ENCODE data around the gene CCL5. TPM values are rescaled to one million over a fixed set of nuclear protein-coding genes. Genes with fewer than 3 reads are reported as not detected.

Gene CCL5
- total and polyA plus RNA-seq, 2 experiments from 2014 or later: not detected

Small RNAs within 50 kb of the gene (small RNA-seq; reads per million reads assigned to genes)
- gene RF00100 (ENCODE audit: low replicate concordance): 1,529 reads per million, percentile 100 among the genes with 10 or more reads in this experiment

Other genes with a start within 250 kb of the CCL5 start
- gene RASL10B, start 148.7 kb downstream of the CCL5 start, total RNA-seq (2014; rRNA removed; shearing (Covaris generic)): 23.1 and 26.2 TPM in 2 replicates
- 6.2 and 7.1 TPM in 2 replicates for gene RASL10B, start 148.7 kb downstream of the CCL5 start, polyA plus RNA-seq (2016; fragmentation: Nextera tagmentation; extraction: Ambion mirVana)
- gene GAS2L2, start 127.1 kb downstream of the CCL5 start, total RNA-seq (2014; rRNA removed; shearing (Covaris generic)): not detected in 2 replicates
- 0.06 TPM in 1 of 2 replicates, not detected in the other for gene GAS2L2, start 127.1 kb downstream of the CCL5 start, polyA plus RNA-seq (2016; fragmentation: Nextera tagmentation; extraction: Ambion mirVana)
- 1.6 TPM in 1 of 2 replicates, not detected in the other for gene C17orf50, start 119.5 kb downstream of the CCL5 start, total RNA-seq (2014; rRNA removed; shearing (Covaris generic))
- 0.37 and 0.74 TPM in 2 replicates for gene C17orf50, start 119.5 kb downstream of the CCL5 start, polyA plus RNA-seq (2016; fragmentation: Nextera tagmentation; extraction: Ambion mirVana)
- gene MMP28, start 84.7 kb downstream of the CCL5 start, total RNA-seq (2014; rRNA removed; shearing (Covaris generic)): not detected in 2 replicates
- gene MMP28, start 84.7 kb downstream of the CCL5 start, polyA plus RNA-seq (2016; fragmentation: Nextera tagmentation; extraction: Ambion mirVana): not detected in 2 replicates
- gene TAF15, start 70.9 kb downstream of the CCL5 start, total RNA-seq (2014; rRNA removed; shearing (Covaris generic)): 109 and 148 TPM in 2 replicates
- 28.2 and 33.8 TPM in 2 replicates for gene TAF15, start 70.9 kb downstream of the CCL5 start, polyA plus RNA-seq (2016; fragmentation: Nextera tagmentation; extraction: Ambion mirVana)
- not detected in 2 replicates for gene HEATR9, start 11.5 kb downstream of the CCL5 start, total RNA-seq (2014; rRNA removed; shearing (Covaris generic))
- not detected in 2 replicates for gene HEATR9, start 11.5 kb downstream of the CCL5 start, polyA plus RNA-seq (2016; fragmentation: Nextera tagmentation; extraction: Ambion mirVana)
- gene RDM1, start 50.4 kb upstream of the CCL5 start, total RNA-seq (2014; rRNA removed; shearing (Covaris generic)): 3.9 and 5.2 TPM in 2 replicates
- 7.3 and 8.8 TPM in 2 replicates for gene RDM1, start 50.4 kb upstream of the CCL5 start, polyA plus RNA-seq (2016; fragmentation: Nextera tagmentation; extraction: Ambion mirVana)
- not detected in 2 replicates for gene LYZL6, start 63.4 kb upstream of the CCL5 start, total RNA-seq (2014; rRNA removed; shearing (Covaris generic))
- gene LYZL6, start 63.4 kb upstream of the CCL5 start, polyA plus RNA-seq (2016; fragmentation: Nextera tagmentation; extraction: Ambion mirVana): not detected in 2 replicates
- gene CCL16, start 101.1 kb upstream of the CCL5 start, total RNA-seq (2014; rRNA removed; shearing (Covaris generic)): not detected in 2 replicates
- gene CCL16, start 101.1 kb upstream of the CCL5 start, polyA plus RNA-seq (2016; fragmentation: Nextera tagmentation; extraction: Ambion mirVana): not detected in 2 replicates
- gene CCL14, start 106.4 kb upstream of the CCL5 start, total RNA-seq (2014; rRNA removed; shearing (Covaris generic)): not detected in 2 replicates
- gene CCL14, start 106.4 kb upstream of the CCL5 start, polyA plus RNA-seq (2016; fragmentation: Nextera tagmentation; extraction: Ambion mirVana): not detected in 2 replicates
- gene CCL15, start 121.2 kb upstream of the CCL5 start, total RNA-seq (2014; rRNA removed; shearing (Covaris generic)): not detected in 2 replicates
- not detected in 2 replicates for gene CCL15, start 121.2 kb upstream of the CCL5 start, polyA plus RNA-seq (2016; fragmentation: Nextera tagmentation; extraction: Ambion mirVana)
- gene CCL23, start 137.6 kb upstream of the CCL5 start, total RNA-seq (2014; rRNA removed; shearing (Covaris generic)): not detected in 2 replicates
- gene CCL23, start 137.6 kb upstream of the CCL5 start, polyA plus RNA-seq (2016; fragmentation: Nextera tagmentation; extraction: Ambion mirVana): not detected in 2 replicates
- not detected in 2 replicates for gene CCL18, start 183.9 kb upstream of the CCL5 start, total RNA-seq (2014; rRNA removed; shearing (Covaris generic))
- not detected in 2 replicates for gene CCL18, start 183.9 kb upstream of the CCL5 start, polyA plus RNA-seq (2016; fragmentation: Nextera tagmentation; extraction: Ambion mirVana)
- not detected in 2 replicates for gene CCL3, start 209.8 kb upstream of the CCL5 start, total RNA-seq (2014; rRNA removed; shearing (Covaris generic))
- 0.40 TPM in 1 of 2 replicates, not detected in the other for gene CCL3, start 209.8 kb upstream of the CCL5 start, polyA plus RNA-seq (2016; fragmentation: Nextera tagmentation; extraction: Ambion mirVana)
- gene CCL4, start 223.5 kb upstream of the CCL5 start, total RNA-seq (2014; rRNA removed; shearing (Covaris generic)): not detected in 2 replicates
- not detected in 2 replicates for gene CCL4, start 223.5 kb upstream of the CCL5 start, polyA plus RNA-seq (2016; fragmentation: Nextera tagmentation; extraction: Ambion mirVana)

Data from GM23338 (cell line).